Heart left ventricle (tissue), 13 donors: ENCODE data around the gene PTGS1.

Source experiments
- POLR2A ChIP-seq, 2 donors: fragments of 450-650 bp; IDR thresholded peaks; one replicate each; pipeline ENCODE4 v1.6.1; 2017; ENCODE audit warnings: antibody characterized with exemption in 2 of 2, mild to moderate bottlenecking in 2 of 2, moderate library complexity in 2 of 2
- TF ChIP-seq, protein P1 (sequence below), 12 donors: fragments of 200-600 bp; sonication (generic) in 4 of 12; IDR thresholded peaks; one replicate each; pipeline versions ENCODE4 v1.5.0 to v1.8.0; 2018 to 2022; ENCODE audit warnings: antibody characterized with exemption in 12 of 12, mild to moderate bottlenecking in 5 of 12
- donor health status: ischemic (EF 13 %, LVEDD 7.1; RV severe dilation, severe dysfunction).
- donor health status: DM: no; HTN: yes; CAD: no.
- donor health status: DM: no; HTN: no; CAD: no.
- donor health status: ischemic (EF 25% LVEDD 6.9; RV normal size, moderate dysfunction).
- donor health status: ischemic (EF 25% LVEDD 5.7; RV mildly dilated, moderate dysfunction).
- donor health status: ischemic (EF 35%, LVEDD 5.7; RV mildly dilated, moderate dysfunction).
- donor health status: nonischemic (EF 11% LVEDD 7.7; RV severe dilation, severe dysfunction).
- donor health status: DM: yes; HTN: yes; CAD: no.
- donor health status: PGD.
- donor health status: ischemic (EF 29% LVEDD 5.4; RV normal size, mild dysfunction).
- donor health status: nonischemic (EF 23%, LVEDD 6.1; RV moderate dilation, normal function).

DNA sequence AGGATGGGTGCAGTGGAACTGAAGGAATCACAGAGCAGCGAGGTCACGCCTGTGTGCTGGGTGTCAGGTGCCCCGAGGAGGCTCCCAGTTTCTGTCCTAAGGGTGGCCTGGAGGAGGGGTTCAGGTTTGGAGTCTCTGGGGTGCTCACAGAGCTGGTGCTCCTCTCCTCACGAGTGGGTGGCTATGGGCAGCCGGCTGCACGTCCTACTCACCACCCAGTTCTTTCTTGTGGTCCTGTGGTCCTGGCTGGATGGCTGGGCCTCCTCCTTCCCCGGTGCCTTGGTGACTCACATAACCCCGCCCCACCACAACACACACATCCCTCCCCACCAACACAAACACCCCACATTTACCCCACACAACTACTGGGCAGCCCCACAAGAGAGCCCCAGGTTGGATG is 9.9 kb upstream of the PTGS1 start:
- TF ChIP-seq, protein P1, sequence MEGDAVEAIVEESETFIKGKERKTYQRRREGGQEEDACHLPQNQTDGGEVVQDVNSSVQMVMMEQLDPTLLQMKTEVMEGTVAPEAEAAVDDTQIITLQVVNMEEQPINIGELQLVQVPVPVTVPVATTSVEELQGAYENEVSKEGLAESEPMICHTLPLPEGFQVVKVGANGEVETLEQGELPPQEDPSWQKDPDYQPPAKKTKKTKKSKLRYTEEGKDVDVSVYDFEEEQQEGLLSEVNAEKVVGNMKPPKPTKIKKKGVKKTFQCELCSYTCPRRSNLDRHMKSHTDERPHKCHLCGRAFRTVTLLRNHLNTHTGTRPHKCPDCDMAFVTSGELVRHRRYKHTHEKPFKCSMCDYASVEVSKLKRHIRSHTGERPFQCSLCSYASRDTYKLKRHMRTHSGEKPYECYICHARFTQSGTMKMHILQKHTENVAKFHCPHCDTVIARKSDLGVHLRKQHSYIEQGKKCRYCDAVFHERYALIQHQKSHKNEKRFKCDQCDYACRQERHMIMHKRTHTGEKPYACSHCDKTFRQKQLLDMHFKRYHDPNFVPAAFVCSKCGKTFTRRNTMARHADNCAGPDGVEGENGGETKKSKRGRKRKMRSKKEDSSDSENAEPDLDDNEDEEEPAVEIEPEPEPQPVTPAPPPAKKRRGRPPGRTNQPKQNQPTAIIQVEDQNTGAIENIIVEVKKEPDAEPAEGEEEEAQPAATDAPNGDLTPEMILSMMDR (IDR thresholded peaks at IDR 0.05): no peak
- TF ChIP-seq POLR2A (IDR thresholded peaks at IDR 0.05): no peak
